K562 (cell line): ENCODE results near the gene SRSF11. TPM values are rescaled to one million over a fixed set of nuclear protein-coding genes. Genes with fewer than 3 reads are reported as not detected.

Source experiments
- ATAC-seq: fragments of 200-7000 bp; cut with Tn5 transposase; 3 replicates; pipeline ENCODE4 v1.9.1; 2020; ENCODE audit warnings: moderate library complexity
- Bru-seq: library from RNA; stranded (reverse); fragments of 400-500 nt; gene quantifications from one replicate; lab custom pipeline; 2021; lab: Mats Ljungman, UMichigan
- BruChase-seq, 2 experiments: library from RNA; stranded (reverse); fragments of 400-500 nt; gene quantifications; one replicate each; lab custom pipeline; 2021; lab: Mats Ljungman, UMichigan
- BruUV-seq: library from RNA; stranded (reverse); fragments of 400-500 nt; replicated peaks from 2 replicates; lab custom pipeline; 2021; lab: Mats Ljungman, UMichigan
- CTCF ChIA-PET: fragments of 300-600 bp; formaldehyde crosslinking; extraction: SDS; loops from one replicate; lab custom pipeline; 2021; ENCODE audit warnings: low intra/inter-chr PET ratio; lab: Yijun Ruan, JAX
- POLR2A ChIA-PET: fragments of 300-600, 350-650 bp; sonication (Branson Sonifier 250); formaldehyde crosslinking; extraction: SDS; loops from one replicate; lab custom pipeline; 2021; ENCODE audit warnings: antibody characterized with exemption, inconsistent platforms; lab: Yijun Ruan, JAX
- DNase-seq, 4 experiments: peaks; one replicate each; pipeline versions ENCODE4 v3.0.0 to v3.0.0-alpha.2; 2011 to 2018; ENCODE audit warnings: low spot score in 3 of 4, mixed read lengths in 3 of 4; ENCODE audit errors: extremely low read depth in 1 of 4
- FAIRE-seq: peaks from 2 replicates; lab custom pipeline; 2011; peaks lifted over from hg19 to GRCh38; lab: Jason Lieb, UNC
- H2AFZ ChIP-seq: 2 replicates; pipeline ENCODE4 v1.6.0; 2011; ENCODE audit warnings: low read depth, low read length, control low read depth, inconsistent platforms
- H3K27ac ChIP-seq: fragments of 200-600 bp; 3 replicates; pipeline ENCODE4 v1.8.0; 2011; ENCODE audit warnings: low read depth, mild to moderate bottlenecking, control low read depth, inconsistent platforms, low read length, moderate library complexity, mixed read lengths; ENCODE audit errors: extremely low read depth
- H3K27me3 ChIP-seq, 2 experiments: fragments of 300-600 bp in 1 of 2; 2 replicates in 1 of 2; 3 replicates in 1 of 2; pipeline versions ENCODE4 v1.6.0 to v1.8.0; 2011; ENCODE audit warnings: inconsistent platforms in 2 of 2, low read length in 2 of 2, mild to moderate bottlenecking in 1 of 2, mixed read lengths in 1 of 2, moderate library complexity in 1 of 2; ENCODE audit not compliant: control insufficient read depth in 2 of 2, insufficient read depth in 2 of 2
- H3K36me3 ChIP-seq: fragments of 300-600 bp; 3 replicates; pipeline ENCODE4 v1.8.0; 2011; ENCODE audit warnings: mild to moderate bottlenecking, low read length, inconsistent platforms; ENCODE audit not compliant: control insufficient read depth, insufficient read depth
- H3K4me1 ChIP-seq, 2 experiments: fragments of 200-600 bp in 1 of 2; replicated peaks in 1 of 2; 2 replicates in 1 of 2; 3 replicates in 1 of 2; pipeline versions ENCODE4 v1.5.1 to v1.8.0; 2011; ENCODE audit warnings: inconsistent platforms in 2 of 2, low read length in 2 of 2, mild to moderate bottlenecking in 1 of 2, mixed read lengths in 1 of 2, moderate library complexity in 1 of 2; ENCODE audit not compliant: control insufficient read depth in 2 of 2, insufficient read depth in 2 of 2
- H3K4me2 ChIP-seq: 2 replicates; pipeline ENCODE4 v1.6.1; 2011; ENCODE audit warnings: low read length, control low read depth, inconsistent platforms, mixed read lengths; ENCODE audit not compliant: insufficient read depth
- H3K4me3 ChIP-seq: fragments of 200-600 bp; sonication (generic), shearing (Covaris generic); 2 replicates; pipeline ENCODE4 v1.5.1; 2016; ENCODE audit warnings: control low read depth, inconsistent platforms
- H3K79me2 ChIP-seq: fragments of 200-600 bp; 3 replicates; pipeline ENCODE4 v1.8.0; 2011; ENCODE audit warnings: low read length, inconsistent platforms; ENCODE audit not compliant: control insufficient read depth, insufficient read depth
- H3K9ac ChIP-seq, 2 experiments: 2 replicates each; pipeline versions ENCODE4 v1.6.0 to v1.6.1; 2011; ENCODE audit warnings: low read depth in 2 of 2, low read length in 2 of 2, control low read depth in 1 of 2, inconsistent platforms in 1 of 2, mild to moderate bottlenecking in 1 of 2, mixed read lengths in 1 of 2; ENCODE audit not compliant: insufficient read depth in 1 of 2
- H3K9me1 ChIP-seq: one replicate; pipeline ENCODE4 v1.6.0; 2011; ENCODE audit warnings: inconsistent platforms, mild to moderate bottlenecking, low read length, moderate library complexity; ENCODE audit not compliant: control insufficient read depth, insufficient read depth
- H3K9me3 ChIP-seq: replicated peaks from 2 replicates; pipeline ENCODE4 v1.5.1; 2011; ENCODE audit warnings: low read depth, low read length, inconsistent platforms; ENCODE audit not compliant: control insufficient read depth, insufficient read depth
- H4K20me1 ChIP-seq: replicated peaks from 2 replicates; pipeline ENCODE4 v1.6.1; 2011; ENCODE audit warnings: low read length, inconsistent platforms, mixed read lengths; ENCODE audit not compliant: control insufficient read depth, insufficient read depth
- KDM2B ChIP-seq: fragments of 250-450 bp; sonication (Bioruptor Pico); IDR thresholded peaks from 2 replicates; pipeline ENCODE4 v1.8.0; 2021; ENCODE audit warnings: mild to moderate bottlenecking, moderate library complexity
- PCBP1 ChIP-seq: fragments of 200-400 bp; formaldehyde crosslinking; IDR thresholded peaks from 2 replicates; pipeline ENCODE4 v1.6.1; 2018; ENCODE audit warnings: mild to moderate bottlenecking, low read depth, low read length; ENCODE audit not compliant: poor library complexity, severe bottlenecking
- RBM39 ChIP-seq: fragments of 200-400 bp; formaldehyde crosslinking; optimal IDR thresholded peaks from 2 replicates; pipeline ENCODE3; 2018; ENCODE audit warnings: low read depth, low read length
- SMARCB1 ChIP-seq: IDR thresholded peaks from 2 replicates; pipeline ENCODE4 v1.6.1; 2011; ENCODE audit warnings: improper control_type of control experiment, low read depth; ENCODE audit not compliant: insufficient read length
- TAF15 ChIP-seq: fragments of 200-400 bp; formaldehyde crosslinking; IDR thresholded peaks from 2 replicates; pipeline ENCODE4 v1.6.1; 2017; ENCODE audit warnings: mild to moderate bottlenecking, low read depth, low read length, moderate library complexity
- WGBS: fragments of 100-300 bp; shearing (Covaris generic); methylation state at CpG from one replicate; pipeline ENCODE4 v1.1.6; 2016; ENCODE audit warnings: low coverage, mixed read lengths; ENCODE audit not compliant: insufficient coverage; ENCODE audit errors: missing lambda C conversion rate; 5-methylcytosine and 5-hydroxymethylcytosine counted together
- in situ Hi-C: fragments of 300-500 bp; cut with MboI; formaldehyde crosslinking; loops from 4 replicates; pipeline ENCODE4 v1.15.0; 2018; ENCODE audit warnings: inconsistent platforms, mixed read lengths
- intact Hi-C: fragments of 100-400 bp; cut with micrococcal nuclease; formaldehyde crosslinking; loops from 2 replicates; pipeline ENCODE4 v1.14.2; 2022
- long read RNA-seq, 3 experiments: library from polyadenylated mRNA in 2 of 3; library from RNA in 1 of 3; unstranded in 2 of 3; stranded (forward) in 1 of 3; transcript quantifications; one replicate each; pipeline ENCODE4 v2.0.0, GENCODE V29; 2019 to 2022
- polyA minus RNA-seq, 3 experiments: library from RNA; depleted of rRNA, polyadenylated mRNA; stranded (reverse); fragments of >200 nt; gene quantifications; 2 replicates each; pipeline ENCODE4 v1.2.3, GENCODE V29; 2011
- polyA plus RNA-seq, 8 experiments: library from polyadenylated mRNA; depleted of rRNA in 4 of 8; stranded (reverse) in 5 of 8; unstranded in 3 of 8; fragments of >200 nt; fragmentation: Nextera tagmentation in 2 of 8; fragmentation: Illumina TruSeq in 1 of 8; extraction: Ambion mirVana in 2 of 8; extraction: Trizol in 1 of 8; gene quantifications; 2 replicates each; pipeline versions ENCODE4 v1.2.1 to v1.2.3, GENCODE V29; 2011 to 2014; ENCODE audit warnings: inconsistent platforms in 1 of 8, missing spikeins in 1 of 8
- total RNA-seq, 7 experiments: library from RNA; depleted of rRNA in 6 of 7; stranded (reverse); fragments of >200 nt in 6 of 7; fragmentation: Illumina TruSeq in 2 of 7; extraction: Trizol in 2 of 7; gene quantifications; 2 replicates each; pipeline versions ENCODE4 v1.2.1 to v1.2.3, GENCODE V29; 2011 to 2021; ENCODE audit warnings: low replicate concordance in 1 of 7
- TF ChIP-seq, protein P1 (sequence below), 2 experiments: fragments of 450-650 bp; IDR thresholded peaks; 2 replicates each; pipeline ENCODE4 v1.6.1; 2016
- TF ChIP-seq, protein P2 (sequence below): sonication (generic); formaldehyde crosslinking; IDR thresholded peaks from 2 replicates; pipeline ENCODE4 v1.5.0; 2020; ENCODE audit warnings: missing genetic modification reagents
- TF ChIP-seq, protein P3 (sequence below), 3 experiments: fragments of 200-800 bp in 1 of 3; sonication (Bioruptor generic) in 1 of 3; sonication (generic) in 1 of 3; formaldehyde crosslinking in 1 of 3; IDR thresholded peaks; 2 replicates each; pipeline versions ENCODE4 v1.6.1 to v1.8.0; 2016 to 2022; ENCODE audit warnings: mild to moderate bottlenecking in 2 of 3, missing compliant biosample characterization in 2 of 3, missing genetic modification characterization in 2 of 3, missing genetic modification reagents in 1 of 3

The SRSF11 gene, protein sequence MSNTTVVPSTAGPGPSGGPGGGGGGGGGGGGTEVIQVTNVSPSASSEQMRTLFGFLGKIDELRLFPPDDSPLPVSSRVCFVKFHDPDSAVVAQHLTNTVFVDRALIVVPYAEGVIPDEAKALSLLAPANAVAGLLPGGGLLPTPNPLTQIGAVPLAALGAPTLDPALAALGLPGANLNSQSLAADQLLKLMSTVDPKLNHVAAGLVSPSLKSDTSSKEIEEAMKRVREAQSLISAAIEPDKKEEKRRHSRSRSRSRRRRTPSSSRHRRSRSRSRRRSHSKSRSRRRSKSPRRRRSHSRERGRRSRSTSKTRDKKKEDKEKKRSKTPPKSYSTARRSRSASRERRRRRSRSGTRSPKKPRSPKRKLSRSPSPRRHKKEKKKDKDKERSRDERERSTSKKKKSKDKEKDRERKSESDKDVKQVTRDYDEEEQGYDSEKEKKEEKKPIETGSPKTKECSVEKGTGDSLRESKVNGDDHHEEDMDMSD
- 358 and 824 TPM in 2 replicates for total RNA-seq (2011; cell fraction: chromatin; rRNA removed; ENCODE audit: low replicate concordance)
- total RNA-seq (2011; cell fraction: nucleolus; rRNA removed), result 166 and 191 TPM in 2 replicates
- total RNA-seq (2011; cell fraction: nucleoplasm; rRNA removed), result 334 and 482 TPM in 2 replicates
- total RNA-seq (2014; rRNA removed) (133 and 148 TPM in 2 replicates), total RNA-seq (2014; rRNA removed; fragmentation: Illumina TruSeq; extraction: Trizol) (190 and 214 TPM in 2 replicates), total RNA-seq (2015; rRNA removed; fragmentation: Illumina TruSeq; extraction: Trizol) (235 and 249 TPM in 2 replicates), total RNA-seq (2021) (143 and 159 TPM in 2 replicates), polyA plus RNA-seq (2011; rRNA removed) (418 and 455 TPM in 2 replicates), polyA plus RNA-seq (2014; fragmentation: Illumina TruSeq; extraction: Trizol) (200 and 253 TPM in 2 replicates), polyA plus RNA-seq (2014; fragmentation: Nextera tagmentation; extraction: Ambion mirVana) (10 to 100 TPM; 76.9 to 79.2 TPM), polyA plus RNA-seq (2014; rRNA removed) (203 and 243 TPM in 2 replicates), polyA minus RNA-seq (2011; rRNA and poly(A)+ RNA removed) (284 and 290 TPM in 2 replicates), Bru-seq, nascent RNA (percentile 96 among the genes with signal in this experiment), BruChase-seq, experiment 1, labeled RNA remaining after a 2-hour chase (percentile 98 among the genes with signal in this experiment), BruChase-seq, experiment 2, labeled RNA remaining after a 6-hour chase (percentile 98 among the genes with signal in this experiment)
- 207 and 247 TPM in 2 replicates for polyA plus RNA-seq (2011; cell fraction: cytosol; rRNA removed)
- 1,205 and 1,296 TPM in 2 replicates for polyA plus RNA-seq (2011; cell fraction: nucleus; rRNA removed)
- polyA plus RNA-seq (2012), result 141 and 149 TPM in 2 replicates
- polyA minus RNA-seq (2011; cell fraction: cytosol; rRNA and poly(A)+ RNA removed), result 110 and 120 TPM in 2 replicates
- 370 and 491 TPM in 2 replicates for polyA minus RNA-seq (2011; cell fraction: nucleus; rRNA and poly(A)+ RNA removed)
- long read RNA-seq, experiment 1, full-length matches to known transcripts, result 42 of 583 reads
- long read RNA-seq, experiment 1, partial matches to known transcripts, result 449 of 583 reads
- long read RNA-seq, experiment 1, other reads (novel, unspliced or antisense), result 92 of 583 reads
- long read RNA-seq, experiment 2, partial matches to known transcripts, result 6 of 70 reads
- long read RNA-seq, experiment 2, other reads (novel, unspliced or antisense), result 60 of 70 reads
- long read RNA-seq, experiment 3, partial matches to known transcripts, result 131 of 147 reads
- long read RNA-seq, experiment 3, other reads (novel, unspliced or antisense), result 12 of 147 reads

DNA sequence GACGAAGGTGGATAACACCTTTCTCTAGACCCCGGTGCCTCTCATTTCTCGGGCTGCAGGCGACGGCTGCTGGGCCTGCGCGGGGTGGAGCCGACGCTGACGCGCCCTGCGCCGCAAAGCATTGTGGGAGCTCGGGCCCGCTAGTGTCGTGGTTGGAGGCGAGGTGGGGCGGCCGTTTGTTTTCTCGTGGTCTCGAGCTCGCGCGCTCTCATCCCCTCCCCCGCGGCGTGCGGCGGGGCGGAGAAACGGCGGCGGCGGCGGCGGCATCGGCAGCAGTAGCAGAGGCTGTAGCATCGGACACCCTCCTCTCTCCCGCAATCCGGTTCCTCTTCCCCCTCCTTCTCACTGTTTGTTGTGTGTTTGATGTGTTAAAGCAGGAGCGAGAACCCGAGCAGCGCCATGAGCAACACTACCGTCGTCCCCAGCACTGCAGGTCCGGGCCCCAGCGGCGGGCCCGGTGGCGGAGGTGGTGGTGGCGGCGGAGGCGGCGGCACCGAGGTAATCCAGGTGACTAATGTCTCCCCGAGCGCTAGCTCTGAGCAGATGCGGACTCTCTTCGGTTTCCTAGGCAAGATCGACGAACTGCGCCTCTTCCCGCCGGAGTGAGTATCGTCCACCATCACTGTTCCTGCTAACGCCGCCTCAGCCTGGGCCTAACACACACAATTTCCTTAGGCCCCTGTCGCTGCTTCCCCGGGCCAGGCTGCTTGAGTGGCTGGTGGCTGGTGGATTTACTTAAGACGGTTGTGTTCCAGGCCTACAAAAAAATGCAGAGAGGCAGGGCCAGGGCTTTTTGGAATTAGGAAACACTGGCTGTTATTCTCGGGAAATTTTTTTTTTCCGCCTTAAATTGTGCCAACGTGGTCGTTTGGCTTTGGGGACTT lies at the start of gene SRSF11:
Gene SRSF11, plus strand, starts transcription at position 143 of the 884 bp plus-strand sequence. Its CDS starts 257 bp downstream, at position 400.
- WGBS, result under 1% methylated on average over 59 of the region's 74 CpGs
- Histone ChIP-seq H3K4me3 (peak within 1 kb of the TSS; percentile 61), H3K36me3 (peaks cover 59% of the 10 kb centered on the region), H2AFZ (peak within 1 kb of the TSS; percentile 84), H3K9me1 (no peaks in the 10 kb centered on the region), H3K4me2 (peak within 1 kb of the TSS; percentile 91), H3K79me2 (peaks cover 99% of the 10 kb centered on the region), H3K4me1 (peaks cover 9 to 24% of the 10 kb centered on the region in 2 experiments; a peak in 4 of 5 replicates), H3K27ac (peak within 1 kb of the TSS; percentile 94), H3K9me3 (no peaks in the 10 kb centered on the region), H3K9ac (peak within 1 kb of the TSS; percentile 94 to 100), H3K27me3 (no peaks in the 10 kb centered on the region), H4K20me1 (peaks cover 8% of the 10 kb centered on the region; the same call in 1 of the 2 replicates)
- peak; percentile 80 for FAIRE-seq
- ChIA-PET POLR2A (interaction anchor here (0.6 to 4.2 kb wide), 11 partner anchors 11 to 905 kb away, joined by 3 to 58 read pairs (median 4); partner anchors contain the start of genes ANKRD13C and LRRC40), CTCF (interaction anchor here (0.6 kb wide), 1 partner anchor 14 kb away, joined by 3 read pairs; no protein-coding TSS in a partner anchor)
- in situ Hi-C loops, result no loop called here
- peak; percentile 88 to 97 (median 89) for DNase-seq
- ATAC-seq, result peak; percentile 92
- BruUV-seq, result TSS peak; percentile 35
- intact Hi-C loops, result loop anchor here (1.0 to 5.0 kb wide), 2 partner anchors 16 to 191 kb away; partner anchors contain the start of genes CTH and LRRC40
- TF ChIP-seq, protein P1, sequence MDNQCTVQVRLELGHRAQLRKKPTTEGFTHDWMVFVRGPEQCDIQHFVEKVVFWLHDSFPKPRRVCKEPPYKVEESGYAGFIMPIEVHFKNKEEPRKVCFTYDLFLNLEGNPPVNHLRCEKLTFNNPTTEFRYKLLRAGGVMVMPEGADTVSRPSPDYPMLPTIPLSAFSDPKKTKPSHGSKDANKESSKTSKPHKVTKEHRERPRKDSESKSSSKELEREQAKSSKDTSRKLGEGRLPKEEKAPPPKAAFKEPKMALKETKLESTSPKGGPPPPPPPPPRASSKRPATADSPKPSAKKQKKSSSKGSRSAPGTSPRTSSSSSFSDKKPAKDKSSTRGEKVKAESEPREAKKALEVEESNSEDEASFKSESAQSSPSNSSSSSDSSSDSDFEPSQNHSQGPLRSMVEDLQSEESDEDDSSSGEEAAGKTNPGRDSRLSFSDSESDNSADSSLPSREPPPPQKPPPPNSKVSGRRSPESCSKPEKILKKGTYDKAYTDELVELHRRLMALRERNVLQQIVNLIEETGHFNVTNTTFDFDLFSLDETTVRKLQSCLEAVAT (IDR thresholded peaks at IDR 0.05), result peak; percentile 66 to 70; a peak in 3 of 4 replicates
- peak; percentile 41 for TF ChIP-seq PCBP1
- TF ChIP-seq, protein P2, sequence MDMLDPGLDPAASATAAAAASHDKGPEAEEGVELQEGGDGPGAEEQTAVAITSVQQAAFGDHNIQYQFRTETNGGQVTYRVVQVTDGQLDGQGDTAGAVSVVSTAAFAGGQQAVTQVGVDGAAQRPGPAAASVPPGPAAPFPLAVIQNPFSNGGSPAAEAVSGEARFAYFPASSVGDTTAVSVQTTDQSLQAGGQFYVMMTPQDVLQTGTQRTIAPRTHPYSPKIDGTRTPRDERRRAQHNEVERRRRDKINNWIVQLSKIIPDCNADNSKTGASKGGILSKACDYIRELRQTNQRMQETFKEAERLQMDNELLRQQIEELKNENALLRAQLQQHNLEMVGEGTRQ (CRISPR knock-in tag), result no peak
- no peak for TF ChIP-seq RBM39
- no peak for TF ChIP-seq SMARCB1
- TF ChIP-seq TAF15, result no peak
- TF ChIP-seq KDM2B (CRISPR knock-in tag), result no peak
- TF ChIP-seq, protein P3, sequence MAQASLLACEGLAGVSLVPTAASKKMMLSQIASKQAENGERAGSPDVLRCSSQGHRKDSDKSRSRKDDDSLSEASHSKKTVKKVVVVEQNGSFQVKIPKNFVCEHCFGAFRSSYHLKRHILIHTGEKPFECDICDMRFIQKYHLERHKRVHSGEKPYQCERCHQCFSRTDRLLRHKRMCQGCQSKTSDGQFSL (CRISPR knock-in tag; IDR thresholded peaks at IDR 0.05), result no peak
- TF ChIP-seq, protein P3 (tag; IDR thresholded peaks at IDR 0.05), result no peak
